ENCODE data around the gene HPDL.
A peak's percentile ranks its signal among the peaks of the same experiment; 100 is the strongest.

Gene HPDL

DNA sequence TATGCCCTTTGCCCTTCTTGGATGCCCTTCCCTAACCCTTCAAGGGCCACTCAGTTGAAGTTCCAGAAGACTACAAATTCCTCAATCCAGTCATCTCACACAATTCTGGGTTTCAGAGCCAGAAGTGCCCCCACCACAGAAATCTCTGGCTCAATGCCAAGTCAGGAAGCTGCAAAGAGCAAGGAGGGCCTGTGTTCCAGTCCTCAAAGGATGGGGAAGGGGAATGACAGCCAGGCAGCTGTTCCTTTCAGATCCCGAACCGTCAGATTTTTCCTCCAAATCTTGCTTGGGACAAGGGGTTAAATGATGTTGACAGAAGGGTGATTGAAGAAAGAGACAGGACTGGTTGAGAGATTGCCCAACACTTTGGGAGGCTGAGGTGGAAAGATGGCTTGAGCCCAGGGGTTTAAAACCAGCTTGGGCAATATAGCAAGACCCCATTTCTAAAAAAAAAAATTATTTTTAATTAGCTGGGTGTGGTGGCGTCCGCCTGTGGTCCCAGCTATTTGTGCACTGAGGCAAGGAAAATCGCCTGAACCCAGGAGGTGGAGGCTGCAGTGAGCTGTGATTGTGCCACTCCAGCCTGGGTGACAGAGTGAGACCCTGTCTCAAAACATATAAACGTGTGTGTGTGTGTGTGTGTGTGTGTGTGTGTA, 716 bp upstream of the HPDL start:
- DNase-seq, result peak in 1 of 2 experiments; percentile 6

DNA sequence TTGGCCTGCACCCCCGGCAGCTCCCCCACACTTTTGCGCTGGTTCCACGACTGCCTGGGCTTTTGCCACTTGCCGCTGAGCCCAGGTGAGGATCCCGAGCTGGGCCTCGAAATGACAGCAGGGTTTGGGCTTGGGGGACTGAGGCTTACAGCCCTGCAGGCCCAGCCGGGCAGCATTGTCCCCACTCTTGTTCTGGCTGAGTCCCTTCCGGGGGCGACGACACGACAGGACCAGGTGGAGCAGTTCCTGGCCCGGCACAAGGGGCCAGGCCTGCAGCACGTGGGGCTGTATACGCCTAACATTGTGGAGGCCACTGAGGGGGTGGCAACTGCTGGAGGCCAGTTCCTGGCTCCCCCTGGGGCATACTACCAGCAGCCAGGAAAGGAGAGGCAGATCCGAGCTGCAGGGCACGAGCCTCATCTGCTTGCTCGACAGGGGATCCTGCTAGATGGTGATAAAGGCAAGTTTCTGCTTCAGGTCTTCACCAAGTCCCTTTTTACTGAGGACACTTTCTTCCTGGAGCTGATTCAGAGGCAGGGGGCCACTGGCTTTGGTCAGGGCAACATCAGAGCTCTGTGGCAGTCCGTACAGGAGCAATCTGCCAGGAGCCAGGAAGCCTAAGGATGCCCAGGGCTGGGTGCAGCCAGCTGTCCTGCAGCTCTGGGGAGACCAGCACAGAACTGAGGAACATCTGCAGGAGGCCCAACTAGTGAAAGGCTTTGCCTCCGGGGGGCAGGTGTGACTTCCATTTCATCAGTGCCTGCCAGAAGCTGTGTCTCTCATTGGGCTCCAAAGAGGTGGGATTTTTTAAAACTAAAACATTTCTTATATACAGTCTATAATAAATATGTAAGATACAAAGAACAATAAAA, 1.2 kb downstream of the HPDL start:
- peak; percentile 30 to 35 for DNase-seq

GRCh38 chr1:45328680-45329079, 2.0 kb downstream of the HPDL start:
- DNase-seq, result no peak

DNA sequence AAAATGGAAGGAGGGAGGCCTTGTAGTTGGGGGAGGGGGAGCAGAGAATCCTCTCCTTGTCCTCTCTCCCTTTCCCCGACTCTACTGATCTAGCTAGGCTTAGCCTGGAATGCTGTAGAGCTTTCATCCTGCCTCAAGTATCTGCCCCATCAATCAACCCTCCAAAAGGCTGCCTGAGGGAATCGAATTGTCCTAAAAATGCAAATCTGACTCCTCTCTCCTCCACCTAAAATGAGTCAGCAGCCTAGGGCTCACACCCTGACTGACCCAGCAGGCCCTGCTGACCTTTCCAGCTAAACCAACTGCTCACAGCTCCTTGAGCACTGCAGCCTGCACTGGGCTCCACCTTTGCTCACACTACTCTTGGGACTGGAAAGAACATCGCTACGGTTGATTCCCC, 2.8 kb downstream of the HPDL start:
- no peak for DNase-seq

DNA sequence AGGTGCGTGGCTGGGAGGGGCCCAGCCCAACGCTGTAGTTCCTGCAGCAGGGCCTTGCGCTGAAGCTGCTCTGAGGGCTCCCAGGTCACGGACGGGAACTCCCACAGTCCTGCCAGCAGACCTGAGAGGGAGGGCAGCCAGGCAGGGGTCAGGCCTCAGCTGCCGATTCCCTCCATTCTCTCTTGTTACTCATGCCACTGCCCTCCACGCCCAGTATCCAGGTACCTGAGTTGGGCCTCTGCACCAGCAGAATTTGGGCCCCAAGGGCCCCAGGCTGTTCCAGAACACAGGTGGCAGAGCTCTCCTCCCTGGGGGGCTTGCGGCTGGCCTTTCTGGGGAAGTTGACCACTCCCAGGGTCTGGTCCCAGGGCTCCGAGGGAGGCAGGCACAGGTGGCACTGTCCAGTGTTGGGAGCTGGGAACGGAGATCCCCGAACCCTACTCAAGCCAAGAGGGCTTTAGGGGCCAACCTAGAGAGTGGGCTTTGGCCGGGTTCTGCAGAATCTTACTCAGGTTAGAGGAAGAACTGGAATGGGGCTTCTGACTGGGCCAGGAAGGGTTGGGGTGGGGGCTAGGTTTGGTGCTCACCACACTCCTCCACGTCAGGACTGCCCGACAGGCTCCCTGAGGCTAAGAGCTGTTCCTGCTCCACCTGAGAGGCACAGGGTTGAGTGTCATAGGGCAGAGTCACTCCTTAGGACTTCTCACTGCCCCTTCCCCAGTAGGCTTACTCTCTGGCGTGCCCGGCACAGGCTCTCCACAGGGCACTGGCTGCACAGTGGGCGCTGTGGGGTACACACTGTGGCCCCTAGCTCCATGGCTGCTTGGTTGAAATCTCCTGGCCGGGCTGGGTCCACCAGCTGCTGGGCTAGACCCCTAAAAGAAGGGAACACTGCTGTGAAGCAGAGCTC, 5.0 kb downstream of the HPDL start:
- DNase-seq, result no peak

- DNase-seq, result no peak
These were observed 5.6 kb downstream of the HPDL start for GRCh38 chr1:45332346-45332720.

GRCh38 chr1:45334308-45335245, 7.9 kb downstream of the HPDL start:
- no peak for DNase-seq

GRCh38 chr1:45335855-45336324, 9.2 kb downstream of the HPDL start:
- DNase-seq, result no peak

- no peak for DNase-seq
These were observed 11.1 kb downstream of the HPDL start for GRCh38 chr1:45337630-45338325.

GRCh38 chr1:45339789-45340558, 13.3 kb downstream of the HPDL start, which contains the start of the genes MUTYH and TOE1:
Gene MUTYH (minus strand): TSS chr1:45340440. CDS start chr1:45334505, 5,935 bp downstream.
Gene TOE1 (plus strand): TSS chr1:45340170. CDS start chr1:45340253, 83 bp downstream.
- peak; percentile 89 to 97 for DNase-seq

DNA sequence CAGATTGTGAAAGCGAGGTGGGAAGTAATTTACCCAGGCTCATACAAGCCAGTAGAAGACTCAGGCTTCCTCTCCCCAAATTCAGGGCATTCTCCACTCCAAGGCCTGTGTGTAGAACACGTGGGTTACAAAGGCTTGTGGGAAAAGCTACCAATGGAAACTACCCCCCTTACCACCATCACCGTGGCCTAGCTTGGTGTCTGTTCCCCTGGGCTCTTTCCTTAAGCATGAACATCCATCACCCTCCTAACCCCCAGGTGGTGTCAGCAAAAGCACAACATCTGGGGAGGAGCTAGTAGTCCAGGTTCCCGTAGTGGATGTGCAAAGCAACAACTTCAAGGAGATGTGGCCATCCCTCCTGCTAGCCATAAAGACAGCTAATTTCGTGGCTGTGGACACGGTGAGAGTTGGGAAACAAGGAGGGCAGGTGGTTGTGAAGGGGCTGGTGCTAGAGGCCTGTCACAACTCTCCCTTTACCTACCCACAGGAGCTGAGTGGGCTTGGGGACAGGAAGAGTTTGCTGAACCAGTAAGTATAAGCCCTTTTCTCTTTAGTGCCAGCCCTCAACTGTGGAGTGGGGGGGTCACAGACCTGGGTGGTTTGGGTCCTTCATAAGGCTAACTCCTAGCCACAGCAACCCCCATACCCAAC, 14.2 kb downstream of the HPDL start:
- DNase-seq, result peak in 1 of 2 experiments; percentile 23

DNA sequence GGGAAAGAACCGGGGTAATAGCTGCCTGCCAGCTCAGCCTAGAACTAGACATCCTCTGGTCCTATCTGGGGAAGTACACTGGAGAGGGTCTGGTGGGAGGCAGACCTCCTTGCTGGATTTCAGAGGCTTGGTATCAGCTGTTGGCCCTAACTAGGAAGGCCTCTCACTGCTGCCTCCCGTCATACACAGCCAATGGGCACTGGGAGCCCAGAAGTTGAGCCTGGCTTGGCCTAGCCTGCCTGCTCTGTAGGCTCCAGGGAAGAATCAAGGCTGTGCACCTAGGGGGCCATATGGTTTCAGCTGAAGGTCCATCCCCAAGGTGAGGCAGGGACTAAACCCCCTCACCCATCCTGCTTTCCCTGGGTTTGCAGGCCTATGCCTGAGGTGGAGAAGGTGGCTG, 17.8 kb downstream of the HPDL start:
- DNase-seq, result no peak

DNA sequence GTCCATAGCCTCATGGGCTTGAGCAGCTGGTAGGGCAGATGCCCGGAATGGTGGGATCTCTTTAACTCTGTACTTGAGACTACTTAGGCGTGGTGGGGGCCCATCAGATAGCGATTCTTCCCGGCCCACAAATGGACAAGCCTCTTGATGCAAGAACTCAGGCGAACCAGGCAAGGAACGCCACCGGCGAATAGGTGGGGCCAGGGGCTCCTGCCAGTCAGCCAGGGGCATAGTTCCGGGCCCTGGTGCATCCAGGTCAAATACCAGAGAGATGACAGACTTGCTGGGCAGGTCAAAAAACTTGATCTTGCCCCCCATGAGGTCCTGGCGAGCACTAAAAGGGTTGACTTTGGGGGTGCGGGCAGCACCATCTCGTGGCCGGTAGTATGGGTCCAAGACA, 18.3 kb downstream of the HPDL start:
- DNase-seq, result no peak

GRCh38 chr1:45346473-45346872, 19.8 kb downstream of the HPDL start:
- no peak for DNase-seq

DNA sequence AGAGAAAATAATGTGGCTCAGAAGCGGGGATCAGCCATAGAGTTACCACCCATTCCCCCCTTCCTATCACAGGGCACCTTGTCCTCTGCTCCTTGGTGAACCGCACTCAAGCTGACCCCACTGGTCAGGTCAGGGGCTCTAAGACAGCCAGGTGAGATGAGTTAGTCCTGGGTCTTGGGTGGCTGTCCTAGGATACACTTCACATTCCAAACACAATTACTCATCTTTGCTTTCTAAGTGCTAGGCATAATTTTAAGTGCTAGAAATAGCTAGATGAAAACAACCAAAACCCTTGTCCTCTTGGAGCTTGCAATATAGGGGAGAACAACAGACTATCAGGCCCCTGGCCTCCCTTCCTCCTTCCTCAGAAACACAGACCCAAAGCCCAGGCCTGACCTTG, 21.3 kb downstream of the HPDL start:
- DNase-seq, result no peak

DNA sequence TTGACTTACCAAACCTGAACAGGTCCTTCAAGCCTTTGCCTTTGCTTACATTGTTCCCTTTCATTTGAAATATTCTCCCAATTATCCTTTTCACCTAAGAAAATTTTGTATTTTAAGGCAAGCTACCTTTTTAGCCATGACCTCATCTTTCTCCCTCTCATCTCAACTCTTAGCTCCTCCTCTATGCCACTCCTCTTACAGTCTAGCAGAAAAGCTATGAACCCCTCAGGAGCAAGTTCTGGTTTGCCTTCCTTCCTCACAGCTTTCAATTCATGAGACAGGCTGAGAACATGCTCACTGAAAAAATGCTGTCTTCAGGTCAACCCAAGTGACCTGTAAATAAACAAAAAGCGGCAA, 21.9 kb downstream of the HPDL start:
- no peak for DNase-seq

DNA sequence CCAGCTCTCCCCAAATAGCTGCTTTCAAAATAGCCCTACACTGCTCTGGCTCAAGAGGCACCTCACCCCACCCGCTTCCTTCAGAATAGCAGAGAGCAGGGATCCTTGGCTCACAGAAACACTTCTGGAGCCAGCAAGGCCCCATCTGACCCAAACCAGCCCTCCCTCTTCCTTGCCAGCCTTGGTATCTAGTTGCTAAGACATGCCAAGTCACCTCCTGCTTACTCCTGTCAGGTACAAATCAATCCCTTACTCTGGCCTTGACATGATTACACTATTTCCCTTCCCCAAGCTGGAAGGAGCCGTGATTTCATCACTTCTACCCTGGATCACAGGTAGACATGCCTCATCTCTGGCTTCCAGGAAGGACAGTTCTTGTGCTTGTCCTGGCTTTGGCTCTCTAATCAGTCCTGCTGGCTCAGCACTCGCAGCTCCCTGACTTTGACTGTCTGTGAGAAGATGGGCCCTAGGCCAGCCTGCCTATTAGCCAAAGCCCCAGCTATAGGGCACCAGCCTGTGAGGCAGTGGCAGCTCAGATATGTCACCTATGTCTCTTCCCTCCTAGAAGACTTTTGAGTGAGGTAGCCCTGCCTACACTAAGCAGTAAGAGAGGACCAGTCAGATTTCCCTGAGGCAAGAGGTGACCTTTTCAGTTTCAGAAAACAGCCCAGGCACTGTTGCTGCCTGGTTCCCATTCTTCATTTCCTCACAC, 22.4 kb downstream of the HPDL start:
- DNase-seq, result no peak

DNA sequence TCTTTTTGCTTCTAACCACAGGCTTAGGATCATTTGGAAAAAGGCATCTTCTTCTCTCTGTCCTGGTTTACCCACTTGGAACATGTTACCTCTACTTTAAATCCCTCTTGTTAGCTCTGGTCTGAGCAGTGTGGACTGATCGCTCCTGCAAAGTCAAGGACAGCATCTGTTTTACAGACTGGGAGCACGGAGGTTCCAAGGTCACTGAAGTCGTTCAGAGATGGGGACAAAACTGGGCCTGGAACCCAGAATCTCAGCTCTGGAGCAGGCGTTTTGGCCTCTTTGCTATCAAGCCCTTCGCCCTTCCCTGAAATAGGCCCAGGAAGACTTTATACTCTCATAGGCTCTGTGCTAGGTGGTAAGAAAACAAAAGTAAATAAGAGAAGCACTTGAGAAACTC, 24.8 kb downstream of the HPDL start:
- DNase-seq, result no peak

GRCh38 chr1:45353685-45354084, 27.0 kb downstream of the HPDL start:
- DNase-seq, result no peak

Data from SHP77 (cell line).